Lower lobe of right lung (tissue), 2 donors: Measurements from ENCODE around the gene NR2C2. TPM values are rescaled to one million over a fixed set of nuclear protein-coding genes. Genes with fewer than 3 reads are reported as not detected.
A peak's percentile ranks its signal among the peaks of the same experiment; 100 is the strongest.
"Not testable (repeated sequence)": the region's sequence is repeated elsewhere in the genome, so short reads cannot be mapped to it uniquely, and the experiment has no call there.

Experiments used
- ATAC-seq, 2 donors: fragments of 200-7000 bp; cut with Tn5 transposase; one replicate each; pipeline ENCODE4 v1.9.1; 2020 to 2022; ENCODE audit warnings: mild to moderate bottlenecking in 2 of 2, moderate library complexity in 2 of 2
- DNase-seq: peaks from one replicate; pipeline ENCODE4 v3.0.0-alpha.2; 2020
- H3K27ac ChIP-seq: fragments of 200-600 bp; one replicate; pipeline ENCODE4 v1.8.0; 2022
- H3K27me3 ChIP-seq: fragments of 200-600 bp; one replicate; pipeline ENCODE4 v1.8.0; 2022; ENCODE audit warnings: low read depth
- H3K36me3 ChIP-seq: fragments of 200-600 bp; one replicate; pipeline ENCODE4 v1.8.0; 2022; ENCODE audit warnings: mild to moderate bottlenecking
- H3K4me1 ChIP-seq: fragments of 200-600 bp; one replicate; pipeline ENCODE4 v1.8.0; 2022
- H3K4me3 ChIP-seq: fragments of 200-600 bp; one replicate; pipeline ENCODE4 v1.8.0; 2022; ENCODE audit warnings: mild to moderate bottlenecking
- H3K9me3 ChIP-seq: fragments of 200-600 bp; one replicate; pipeline ENCODE4 v1.8.0; 2022
- intact Hi-C: fragments of 100-400 bp; cut with DNase I; formaldehyde crosslinking; loops from one replicate; pipeline ENCODE4 v1.11.0; 2022
- total RNA-seq: library from RNA; stranded (reverse); fragmentation: NEBNext Ultra II Directional; extraction: Animal tissue kit (Norgen Biotek cat#: 25700); gene quantifications from one replicate; pipeline ENCODE4 v1.2.1, GENCODE V29; 2021
- TF ChIP-seq, protein P1 (sequence below): fragments of 200-600 bp; IDR thresholded peaks from one replicate; pipeline ENCODE4 v1.8.0; 2022; ENCODE audit warnings: antibody characterized with exemption, mild to moderate bottlenecking
- donor health status: DM: no; HTN: yes; CAD: no; lungs with severe emphysema.

The NR2C2 gene
- total RNA-seq, 1 donor from 2014 or later: 56.7 TPM

DNA sequence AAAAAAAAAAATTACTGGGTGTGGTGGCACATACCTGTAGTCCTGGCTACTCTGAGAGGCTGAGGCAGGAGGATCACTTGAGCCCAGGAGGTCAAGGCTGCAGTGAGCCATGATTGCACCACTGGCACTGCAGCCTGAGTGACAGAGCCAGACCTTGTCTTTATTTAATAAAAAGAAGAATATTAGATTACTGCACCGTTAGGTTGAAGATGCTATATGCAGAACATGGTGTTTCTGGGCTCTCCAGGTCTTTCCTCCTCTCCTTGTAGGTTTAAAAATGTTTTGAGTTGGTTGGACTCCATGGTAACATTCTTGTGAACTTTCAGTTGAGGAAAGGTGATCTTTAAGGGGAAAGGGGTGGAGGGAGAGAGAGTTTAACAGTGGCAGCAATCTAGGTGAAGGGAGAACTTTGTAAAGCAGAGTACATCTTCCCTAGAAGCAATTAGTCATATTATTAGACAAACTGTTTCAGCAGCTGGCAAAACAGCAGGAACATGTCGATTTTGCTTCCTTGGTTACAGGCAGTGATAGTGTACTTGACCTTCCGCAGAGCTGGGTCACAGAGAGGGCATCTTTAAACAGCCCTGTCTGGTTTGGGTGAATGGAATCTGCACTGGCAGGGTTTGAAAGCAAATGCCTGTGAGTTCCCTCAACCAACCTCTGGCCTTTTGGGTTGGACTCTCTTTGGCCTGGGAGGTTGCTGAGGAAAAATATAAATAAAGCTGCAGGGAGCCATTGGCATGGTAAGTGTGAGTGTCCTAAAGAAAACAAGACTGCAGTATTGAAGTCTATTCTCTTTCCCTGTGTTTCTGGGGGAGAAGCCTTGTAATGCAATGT is 42.8 kb downstream of the NR2C2 start:
- ATAC-seq (peak; percentile 82 to 86), DNase-seq (no peak)
- Histone ChIP-seq H3K27ac (no peak overlapping the region), H3K36me3 (no peaks in the 10 kb centered on the region), H3K9me3 (no peaks in the 10 kb centered on the region), H3K4me1 (peaks cover 32% of the 10 kb centered on the region), H3K27me3 (no peaks in the 10 kb centered on the region), H3K4me3 (no peak overlapping the region)
- intact Hi-C loops: no loop called here
- TF ChIP-seq, protein P1, sequence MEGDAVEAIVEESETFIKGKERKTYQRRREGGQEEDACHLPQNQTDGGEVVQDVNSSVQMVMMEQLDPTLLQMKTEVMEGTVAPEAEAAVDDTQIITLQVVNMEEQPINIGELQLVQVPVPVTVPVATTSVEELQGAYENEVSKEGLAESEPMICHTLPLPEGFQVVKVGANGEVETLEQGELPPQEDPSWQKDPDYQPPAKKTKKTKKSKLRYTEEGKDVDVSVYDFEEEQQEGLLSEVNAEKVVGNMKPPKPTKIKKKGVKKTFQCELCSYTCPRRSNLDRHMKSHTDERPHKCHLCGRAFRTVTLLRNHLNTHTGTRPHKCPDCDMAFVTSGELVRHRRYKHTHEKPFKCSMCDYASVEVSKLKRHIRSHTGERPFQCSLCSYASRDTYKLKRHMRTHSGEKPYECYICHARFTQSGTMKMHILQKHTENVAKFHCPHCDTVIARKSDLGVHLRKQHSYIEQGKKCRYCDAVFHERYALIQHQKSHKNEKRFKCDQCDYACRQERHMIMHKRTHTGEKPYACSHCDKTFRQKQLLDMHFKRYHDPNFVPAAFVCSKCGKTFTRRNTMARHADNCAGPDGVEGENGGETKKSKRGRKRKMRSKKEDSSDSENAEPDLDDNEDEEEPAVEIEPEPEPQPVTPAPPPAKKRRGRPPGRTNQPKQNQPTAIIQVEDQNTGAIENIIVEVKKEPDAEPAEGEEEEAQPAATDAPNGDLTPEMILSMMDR: no peak

GRCh38 chr3:14990780-14991148 is 43.4 kb downstream of the NR2C2 start:
- Histone ChIP-seq H3K36me3 (no peaks in the 10 kb centered on the region), H3K9me3 (no peaks in the 10 kb centered on the region), H3K27ac (no peak overlapping the region), H3K27me3 (no peaks in the 10 kb centered on the region), H3K4me1 (peaks cover 32% of the 10 kb centered on the region), H3K4me3 (no peak overlapping the region)
- TF ChIP-seq, protein P1: no peak
- ATAC-seq (no peak), DNase-seq (no peak)
- intact Hi-C loops: no loop called here

GRCh38 chr3:14991151-14991742 is 43.9 kb downstream of the NR2C2 start:
- Histone ChIP-seq H3K36me3 (no peaks in the 10 kb centered on the region), H3K27ac (no peak overlapping the region), H3K27me3 (no peaks in the 10 kb centered on the region), H3K4me1 (peaks cover 32% of the 10 kb centered on the region), H3K4me3 (no peak overlapping the region), H3K9me3 (no peaks in the 10 kb centered on the region)
- TF ChIP-seq, protein P1: no peak
- intact Hi-C loops: no loop called here
- DNase-seq: no peak
- ATAC-seq: peak; percentile 46

DNA sequence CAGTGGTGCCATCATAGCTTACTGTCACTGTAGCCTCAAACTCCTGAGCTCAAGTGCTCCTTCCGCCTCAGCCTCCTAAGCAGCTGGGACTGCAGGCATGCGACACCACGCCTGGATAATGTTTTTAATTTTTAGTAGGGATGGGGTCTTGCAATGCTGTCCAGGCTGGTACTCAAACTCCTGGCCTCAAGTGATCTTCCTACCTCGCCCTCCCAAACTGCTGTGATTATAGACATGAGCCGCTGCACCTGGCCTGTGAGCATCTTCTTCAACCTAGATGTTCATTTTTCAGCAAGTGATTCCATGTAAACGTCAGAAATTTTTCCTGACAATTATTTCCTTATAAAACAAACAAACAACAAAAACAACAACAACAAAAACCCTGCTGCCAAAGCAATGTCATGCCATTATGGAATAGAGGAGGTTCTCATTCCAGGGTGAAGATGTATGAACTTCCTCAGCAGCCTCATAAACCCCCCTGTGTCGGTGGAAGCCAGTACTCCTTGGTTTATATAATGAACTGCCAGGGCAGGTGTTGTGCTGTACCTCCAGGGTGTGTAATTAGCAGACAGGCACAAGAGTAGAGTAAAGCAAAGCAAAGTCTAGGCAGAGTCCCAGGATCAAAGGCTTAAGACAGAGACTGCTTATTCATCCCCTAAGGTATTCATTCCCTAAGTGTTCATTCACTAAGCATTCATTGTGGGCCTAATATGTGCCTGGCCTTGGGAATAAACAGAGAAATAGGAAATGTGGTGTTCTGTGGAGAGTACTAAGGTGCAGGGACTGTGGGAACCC is 44.6 kb downstream of the NR2C2 start:
- ATAC-seq (no peak), DNase-seq (no peak)
- Histone ChIP-seq H3K9me3 (no peaks in the 10 kb centered on the region), H3K4me1 (peaks cover 32% of the 10 kb centered on the region), H3K36me3 (no peaks in the 10 kb centered on the region), H3K4me3 (no peak overlapping the region), H3K27ac (no peak overlapping the region), H3K27me3 (no peaks in the 10 kb centered on the region)
- TF ChIP-seq, protein P1: no peak
- intact Hi-C loops: no loop called here

DNA sequence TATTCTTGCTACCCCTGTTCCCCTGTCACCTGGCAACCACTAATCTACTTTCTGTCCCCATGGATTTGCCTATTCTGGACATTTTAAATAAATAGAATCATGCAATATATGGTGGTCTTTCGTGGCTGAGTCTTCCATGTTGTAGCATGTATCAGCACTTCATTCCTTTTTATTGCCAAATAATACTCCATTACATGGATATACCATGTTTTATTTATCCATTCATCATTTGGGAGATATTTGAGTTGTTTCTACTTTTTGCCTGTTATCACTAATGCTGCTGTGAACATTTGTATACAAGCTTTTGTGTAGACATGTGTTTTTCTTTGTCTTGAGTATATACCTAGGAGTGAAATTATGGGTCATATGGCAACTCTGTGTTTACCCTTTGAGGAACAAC is 50.6 kb downstream of the NR2C2 start:
- Histone ChIP-seq H3K4me1 (no peaks in the 10 kb centered on the region), H3K27ac (no peak overlapping the region), H3K9me3 (peaks cover 3% of the 10 kb centered on the region), H3K36me3 (peaks cover 15% of the 10 kb centered on the region), H3K4me3 (no peak overlapping the region), H3K27me3 (no peaks in the 10 kb centered on the region)
- no peak for DNase-seq
- intact Hi-C loops: no loop called here
- TF ChIP-seq, protein P1: no peak
- no peak for ATAC-seq

- peaks cover 22% of the 10 kb centered on the region for H3K36me3 ChIP-seq
- H3K9me3 ChIP-seq, H3K27me3 ChIP-seq, DNase-seq, intact Hi-C loops, H3K4me3 ChIP-seq, H3K27ac ChIP-seq, ATAC-seq, H3K4me1 ChIP-seq: not testable (repeated sequence)
Observed at GRCh38 chr3:14999182-14999581, 51.8 kb downstream of the NR2C2 start.
